Fibroblast of mammary gland (primary cell): ENCODE results near the gene TSPAN14.

Source experiments
- DNase-seq: peaks from one replicate; pipeline ENCODE4 v3.0.0-alpha.2; 2010; ENCODE audit warnings: low read depth
- H3K4me3 ChIP-seq: 2 replicates; pipeline ENCODE4 v1.5.1; 2011; ENCODE audit warnings: low read depth, mild to moderate bottlenecking, low read length, moderate library complexity; ENCODE audit not compliant: control insufficient read depth
- CTCF ChIP-seq: conservative IDR thresholded peaks from 2 replicates; pipeline ENCODE4 v1.5.1; 2011; ENCODE audit warnings: low read depth, low read length, inconsistent platforms; ENCODE audit not compliant: control insufficient read depth, insufficient read depth

Gene TSPAN14

DNA sequence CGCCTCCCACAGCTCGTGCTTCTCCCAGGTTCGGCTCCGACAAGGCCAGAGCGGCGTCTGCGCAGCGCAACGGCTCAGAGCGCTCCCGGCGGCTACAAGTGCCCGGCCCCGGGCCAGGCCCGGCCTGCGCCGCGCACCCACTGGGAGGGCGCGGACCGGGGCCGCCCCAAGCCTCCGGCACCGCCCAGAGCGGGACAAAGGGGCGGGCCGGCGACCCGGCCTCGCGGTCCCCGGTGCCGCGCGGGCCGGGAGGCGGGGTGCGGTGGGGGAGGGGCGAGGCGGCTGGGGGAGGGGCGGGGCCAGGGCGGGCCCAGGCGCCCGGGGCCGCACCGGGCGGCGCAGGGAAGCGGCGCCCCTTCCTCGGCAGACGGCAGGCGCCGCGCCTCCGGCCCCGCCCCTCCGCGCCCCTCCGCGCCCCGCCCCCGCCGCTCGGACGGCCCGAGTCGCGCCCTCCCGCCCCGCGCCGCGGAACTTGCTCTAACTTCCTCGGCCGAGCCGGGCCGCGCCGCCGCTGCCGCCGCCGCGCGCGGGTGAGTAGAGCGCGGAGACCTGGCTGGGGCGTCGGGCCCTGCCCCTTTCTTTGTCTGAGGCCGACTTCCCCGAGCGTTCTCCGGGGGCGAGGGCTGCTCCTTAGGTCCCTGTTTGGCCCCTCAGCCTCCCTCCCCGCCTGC, at the start of gene TSPAN14:
Gene TSPAN14, plus strand, starts transcription at position 469 of the 671 bp plus-strand sequence. CDS start 34,924 bp downstream, outside the sequence.
- TF ChIP-seq CTCF = no peak
- DNase-seq = peak; percentile 70

DNA sequence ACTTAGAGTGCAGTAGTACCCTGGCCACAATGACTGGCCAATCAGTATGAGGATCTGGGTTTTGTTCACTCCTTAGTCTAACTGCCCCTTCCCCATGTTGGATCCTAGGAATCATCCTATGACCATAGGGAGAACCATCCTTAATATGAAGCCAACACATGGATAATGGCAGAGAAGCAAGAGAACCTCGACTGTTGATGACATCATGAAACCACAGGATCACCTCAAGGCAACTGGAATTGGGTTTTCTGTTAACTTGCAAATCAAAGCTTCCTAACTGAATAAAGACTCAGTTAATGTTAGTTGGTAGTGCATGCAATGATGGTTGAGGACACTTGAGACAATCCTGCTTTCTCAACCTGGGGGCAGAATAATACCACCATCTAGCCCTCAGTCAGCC, 49.1 kb upstream of the TSPAN14 start:
- H3K4me3 ChIP-seq = no peak overlapping the region
- TF ChIP-seq CTCF = no peak
- DNase-seq = no peak

More for the DNA sequence above, at the start of gene TSPAN14:
- H3K4me3 ChIP-seq = peak within 1 kb of the TSS; percentile 82

GRCh38 chr10:80405626-80406025, 48.5 kb upstream of the TSPAN14 start:
- no peak for DNase-seq
- TF ChIP-seq CTCF = no peak

DNA sequence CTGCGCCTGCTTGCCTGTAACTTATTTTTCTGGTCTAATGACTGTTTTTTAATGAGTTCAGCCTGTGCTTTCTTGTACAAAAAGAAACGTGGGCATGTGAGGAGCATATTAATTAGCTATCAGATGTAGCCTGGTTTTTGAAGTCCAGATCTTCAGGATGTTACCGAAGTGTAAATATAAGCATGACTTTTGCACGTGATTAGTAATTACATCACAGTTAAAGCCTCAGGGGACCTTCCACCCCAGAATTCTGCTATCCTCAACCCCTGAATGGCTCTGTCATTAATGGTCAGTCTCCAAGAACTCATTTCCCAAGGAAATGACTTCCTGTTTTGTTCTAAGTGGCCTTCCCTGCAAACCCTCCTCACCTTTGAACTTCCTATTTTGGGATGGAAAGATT, 47.9 kb upstream of the TSPAN14 start:
- no peak for TF ChIP-seq CTCF
- no peak for DNase-seq

More at GRCh38 chr10:80405626-80406025, 48.5 kb upstream of the TSPAN14 start:
- no peak overlapping the region for H3K4me3 ChIP-seq

GRCh38 chr10:80407812-80408241, 46.3 kb upstream of the TSPAN14 start:
- peak; percentile 19 for DNase-seq
- no peak for TF ChIP-seq CTCF
- peak overlapping the region; percentile 46 for H3K4me3 ChIP-seq

More for the DNA sequence above, 47.9 kb upstream of the TSPAN14 start:
- no peak overlapping the region for H3K4me3 ChIP-seq

DNA sequence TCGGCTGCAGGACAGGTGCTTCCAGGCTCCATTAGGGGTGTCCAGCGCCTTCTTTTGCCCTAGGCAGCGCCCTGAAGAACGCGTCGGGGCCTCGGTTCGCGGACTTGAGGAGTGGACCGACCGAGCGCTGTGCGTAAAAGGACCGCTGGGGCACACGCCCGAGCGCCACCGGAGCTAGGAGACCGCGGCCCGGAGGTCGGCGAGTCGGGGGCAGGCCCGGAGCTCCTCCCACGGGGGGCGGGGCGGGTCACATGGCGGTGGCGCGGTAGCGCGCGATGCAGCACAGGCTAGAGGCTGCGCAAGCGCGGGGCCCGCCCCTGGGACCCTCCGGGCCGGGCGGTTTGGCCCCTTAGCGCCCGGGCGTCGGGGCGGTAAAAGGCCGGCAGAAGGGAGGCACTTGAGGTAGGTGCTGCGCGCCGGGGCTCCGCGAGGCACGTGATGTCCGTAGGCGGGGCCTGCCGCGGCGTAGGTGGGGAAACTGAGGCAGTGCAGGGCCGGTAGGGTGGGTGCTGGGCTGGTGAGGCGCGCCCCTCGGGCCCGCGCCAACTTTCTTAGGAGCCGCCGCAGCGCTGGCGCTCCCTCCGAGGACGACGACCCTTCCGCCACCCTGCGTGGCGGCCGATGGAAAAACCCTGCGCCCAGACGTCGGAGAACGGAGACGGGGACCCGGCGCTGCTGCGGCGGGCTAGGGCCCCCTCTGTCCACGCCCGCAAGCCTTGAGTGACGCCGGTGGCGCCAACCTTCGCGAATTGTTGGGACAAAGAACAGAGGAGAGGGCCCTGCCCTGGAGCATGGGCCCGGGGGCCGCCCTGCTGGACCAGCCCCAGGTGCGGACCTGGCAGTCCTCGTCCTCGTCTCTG, 45.6 kb upstream of the TSPAN14 start, which contains the start of gene PRXL2A:
Gene PRXL2A, plus strand, starts transcription at position 310 of the 860 bp plus-strand sequence. CDS start 11,917 bp downstream, outside the sequence.
- H3K4me3 ChIP-seq = peak within 1 kb of the TSS; percentile 46
- DNase-seq = peak; percentile 12
- no peak for TF ChIP-seq CTCF
